GM18951 (cell line): ENCODE measurements around the gene SPRYD3.

Experiments
- POLR2A ChIP-seq: IDR thresholded peaks from 4 replicates; pipeline ENCODE4 v1.6.1; 2011; ENCODE audit warnings: mild to moderate bottlenecking; ENCODE audit not compliant: insufficient read length, insufficient read depth; ENCODE audit errors: extremely low read depth
- in situ Hi-C: fragments of 300-500 bp; cut with MboI; formaldehyde crosslinking; loops from one replicate; pipeline ENCODE4 v1.12.0; 2022; ENCODE audit warnings: low sequenced_read_pairs, mixed read lengths, inconsistent platforms; ENCODE audit not compliant: unreplicated experiment

The SPRYD3 gene

DNA sequence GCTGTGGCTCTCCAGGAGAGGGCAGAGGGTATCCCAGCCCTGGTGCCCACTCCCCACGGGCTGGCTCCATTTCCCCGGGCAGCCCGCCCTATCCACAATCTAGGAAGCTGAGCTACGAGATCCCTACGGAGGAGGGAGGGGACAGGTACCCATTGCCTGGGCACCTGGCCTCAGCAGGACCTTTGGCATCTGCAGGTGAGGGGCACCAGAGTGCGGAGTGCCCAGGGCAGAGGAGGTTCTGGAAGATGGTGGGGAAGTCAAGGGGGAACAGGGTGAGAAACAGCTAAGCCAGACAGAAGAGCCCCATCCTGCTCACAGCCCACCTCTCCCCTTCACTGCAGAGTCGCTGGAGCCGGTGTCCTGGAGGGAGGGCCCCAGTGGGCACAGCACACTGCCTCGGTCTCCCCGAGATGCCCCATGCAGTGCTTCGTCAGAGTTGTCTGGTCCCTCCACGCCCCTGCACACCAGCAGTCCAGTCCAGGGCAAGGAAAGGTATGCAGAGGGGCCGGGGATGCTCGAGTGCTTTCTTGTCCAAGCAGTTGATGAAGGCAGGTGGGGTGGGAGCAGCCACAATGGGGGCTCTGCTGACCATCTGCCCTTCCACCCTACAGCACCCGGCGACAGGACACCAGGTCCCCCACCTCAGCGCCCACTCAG lies 19.0 kb downstream of the SPRYD3 start:
- TF ChIP-seq POLR2A, result no peak
- in situ Hi-C loops, result loop anchor here (5.0 kb wide), 1 partner anchor 37 kb away; the partner anchor contains the start of gene IGFBP6

- in situ Hi-C loops, result loop anchor here (5.0 kb wide), 1 partner anchor 38 kb away; the partner anchor contains the start of gene IGFBP6
These were observed 19.6 kb downstream of the SPRYD3 start for GRCh38 chr12:53059434-53060063.

DNA sequence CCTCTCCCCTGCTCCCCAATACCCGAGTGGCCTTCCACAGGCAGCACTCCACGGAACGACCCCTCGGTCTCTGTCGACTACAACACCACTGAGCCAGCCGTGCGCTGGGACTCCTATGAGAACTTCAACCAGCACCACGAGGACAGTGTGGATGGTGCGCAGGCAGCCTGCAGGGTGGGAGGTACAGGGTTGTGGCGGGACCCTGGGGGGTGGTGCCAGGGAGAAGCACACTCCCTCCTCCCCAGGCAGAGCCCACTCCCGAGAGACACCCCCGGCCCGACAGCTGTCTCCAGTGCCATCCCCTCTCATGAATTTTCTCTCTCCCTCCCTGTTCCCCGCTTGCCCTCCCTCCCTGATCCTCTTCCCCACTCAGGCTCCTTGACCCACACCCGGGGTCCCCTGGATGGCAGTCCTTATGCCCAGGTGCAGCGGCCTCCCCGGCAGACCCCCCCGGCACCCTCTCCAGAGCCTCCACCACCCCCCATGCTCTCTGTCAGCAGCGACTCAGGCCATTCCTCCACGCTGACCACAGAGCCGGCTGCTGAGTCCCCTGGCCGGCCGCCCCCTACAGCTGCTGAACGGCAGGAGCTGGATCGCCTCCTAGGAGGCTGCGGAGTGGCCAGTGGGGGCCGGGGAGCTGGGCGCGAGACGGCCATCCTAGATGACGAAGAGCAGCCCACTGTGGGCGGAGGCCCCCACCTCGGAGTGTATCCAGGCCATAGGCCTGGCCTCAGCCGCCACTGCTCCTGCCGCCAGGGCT lies 20.3 kb downstream of the SPRYD3 start:
- no peak for TF ChIP-seq POLR2A
- in situ Hi-C loops, result no loop called here

More at GRCh38 chr12:53059434-53060063, 19.6 kb downstream of the SPRYD3 start:
- no peak for TF ChIP-seq POLR2A

- no peak for TF ChIP-seq POLR2A
- in situ Hi-C loops, result no loop called here
These were observed 21.2 kb downstream of the SPRYD3 start for GRCh38 chr12:53057816-53058500.

DNA sequence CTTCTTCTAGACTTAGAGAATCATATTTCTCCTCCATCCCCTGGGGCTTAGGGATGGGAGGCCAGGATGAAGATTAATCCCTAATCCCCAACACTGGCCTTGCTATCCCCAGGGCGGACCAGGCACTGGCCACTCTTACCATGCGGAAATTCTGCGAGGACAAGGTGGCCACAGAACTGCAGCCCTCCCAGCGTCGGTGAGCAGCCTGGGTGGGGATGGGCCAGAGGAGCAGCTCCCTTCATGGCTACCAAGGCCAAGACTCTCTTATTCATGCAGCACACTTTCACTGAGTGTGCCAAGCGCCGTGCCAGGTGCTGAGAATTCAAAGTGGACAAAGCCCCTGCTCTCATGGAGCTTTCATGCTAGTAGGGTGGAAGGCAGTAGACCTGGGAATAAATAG lies 22.3 kb downstream of the SPRYD3 start:
- in situ Hi-C loops, result no loop called here
- TF ChIP-seq POLR2A, result no peak

GRCh38 chr12:53056296-53056695 lies 22.9 kb downstream of the SPRYD3 start:
- no peak for TF ChIP-seq POLR2A
- in situ Hi-C loops, result no loop called here

DNA sequence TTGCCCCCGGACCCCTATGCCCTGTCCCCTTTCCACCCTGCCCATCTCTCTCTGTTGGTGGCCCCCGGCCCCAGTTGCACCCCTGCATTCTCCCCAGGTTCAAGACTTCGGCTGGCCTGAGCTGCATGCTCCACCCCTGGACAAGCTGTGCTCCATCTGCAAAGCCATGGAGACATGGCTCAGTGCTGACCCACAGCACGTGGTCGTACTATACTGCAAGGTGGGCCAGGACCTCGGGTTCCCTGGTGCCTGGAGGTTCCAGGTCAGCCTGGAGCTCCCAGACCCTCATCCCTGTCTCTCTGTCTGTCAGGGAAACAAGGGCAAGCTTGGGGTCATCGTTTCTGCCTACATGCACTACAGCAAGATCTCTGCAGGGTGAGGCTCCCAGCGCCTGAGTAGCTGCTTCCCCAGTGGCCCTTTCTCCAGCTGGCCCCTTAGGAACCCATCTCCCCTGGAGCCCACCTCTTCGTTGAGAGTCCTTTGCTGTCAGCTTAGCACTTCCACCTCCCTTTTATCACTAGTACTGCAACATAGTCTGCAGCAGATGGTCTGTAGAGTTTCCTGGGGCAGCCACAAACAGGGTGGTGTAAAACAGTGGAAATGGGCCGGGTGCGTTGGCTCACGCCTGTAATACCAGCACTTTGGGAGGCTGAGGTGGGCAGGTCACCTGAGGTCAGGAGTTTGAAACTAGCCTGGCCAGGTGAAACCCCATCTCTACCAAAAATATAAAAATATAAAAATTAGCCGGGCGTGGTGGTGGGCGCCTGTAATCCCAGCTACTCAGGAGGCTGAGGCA lies 23.5 kb downstream of the SPRYD3 start:
- TF ChIP-seq POLR2A, result no peak
- in situ Hi-C loops, result no loop called here

DNA sequence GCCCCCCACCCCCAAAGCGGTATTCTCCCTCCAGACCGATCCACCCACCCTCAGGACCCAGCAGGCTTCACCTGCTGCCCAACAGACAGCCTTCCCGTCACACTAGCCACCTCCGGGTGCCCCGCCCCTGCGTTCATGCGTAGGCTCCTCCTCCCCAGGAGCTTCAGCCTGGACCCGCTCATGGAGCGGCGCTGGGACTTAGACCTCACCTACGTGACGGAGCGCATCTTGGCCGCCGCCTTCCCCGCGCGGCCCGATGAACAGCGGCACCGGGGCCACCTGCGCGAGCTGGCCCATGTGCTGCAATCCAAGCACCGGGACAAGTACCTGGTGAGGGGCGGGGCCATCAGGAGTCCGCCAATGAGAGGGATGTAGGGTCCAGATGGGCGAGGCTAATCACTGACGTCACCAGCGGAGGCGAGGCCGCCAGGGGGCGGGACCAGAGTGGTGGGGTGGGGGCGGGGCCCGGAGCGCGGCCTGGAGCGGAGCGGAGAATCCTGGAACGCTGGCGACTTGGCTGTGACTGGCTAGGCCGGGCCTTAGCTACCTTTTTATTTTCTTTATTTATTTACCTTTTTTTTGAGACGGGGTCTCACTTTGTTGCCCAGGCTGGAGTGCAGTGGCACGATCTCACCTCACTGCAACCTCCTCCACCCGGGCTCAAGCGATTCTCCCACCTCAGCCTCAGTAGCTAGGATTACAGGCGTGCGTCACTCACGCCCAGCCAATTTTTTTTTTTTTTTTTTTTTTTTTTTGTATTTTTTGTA lies 24.9 kb downstream of the SPRYD3 start:
- peak; percentile 31 for TF ChIP-seq POLR2A
- in situ Hi-C loops, result no loop called here

- in situ Hi-C loops, result no loop called here
- TF ChIP-seq POLR2A, result no peak
These were observed 25.7 kb downstream of the SPRYD3 start for GRCh38 chr12:53053218-53054111.

GRCh38 chr12:53052419-53053217 lies 26.6 kb downstream of the SPRYD3 start:
- in situ Hi-C loops, result no loop called here
- no peak for TF ChIP-seq POLR2A
